ENCODE results near the gene UBD. TPM values are rescaled to one million over a fixed set of nuclear protein-coding genes. Genes with fewer than 3 reads are reported as not detected.

The UBD gene
- polyA plus RNA-seq (not detected in 3 replicates), polyA minus RNA-seq (not detected in 3 replicates)
- not detected for polyA plus RNA-seq (2011; ENCODE audit: low read depth)
- not detected in 2 replicates for polyA plus RNA-seq (2011; cell fraction: cytosol; rRNA removed)
- not detected in 2 replicates for polyA plus RNA-seq (2011; cell fraction: nucleus; rRNA removed)
- not detected in 2 replicates for polyA plus RNA-seq (2012; ENCODE audit: low replicate concordance)
- polyA minus RNA-seq (2011; cell fraction: cytosol; rRNA and poly(A)+ RNA removed): not detected
- polyA minus RNA-seq (2011; cell fraction: nucleus; rRNA and poly(A)+ RNA removed): not detected in 2 replicates

DNA sequence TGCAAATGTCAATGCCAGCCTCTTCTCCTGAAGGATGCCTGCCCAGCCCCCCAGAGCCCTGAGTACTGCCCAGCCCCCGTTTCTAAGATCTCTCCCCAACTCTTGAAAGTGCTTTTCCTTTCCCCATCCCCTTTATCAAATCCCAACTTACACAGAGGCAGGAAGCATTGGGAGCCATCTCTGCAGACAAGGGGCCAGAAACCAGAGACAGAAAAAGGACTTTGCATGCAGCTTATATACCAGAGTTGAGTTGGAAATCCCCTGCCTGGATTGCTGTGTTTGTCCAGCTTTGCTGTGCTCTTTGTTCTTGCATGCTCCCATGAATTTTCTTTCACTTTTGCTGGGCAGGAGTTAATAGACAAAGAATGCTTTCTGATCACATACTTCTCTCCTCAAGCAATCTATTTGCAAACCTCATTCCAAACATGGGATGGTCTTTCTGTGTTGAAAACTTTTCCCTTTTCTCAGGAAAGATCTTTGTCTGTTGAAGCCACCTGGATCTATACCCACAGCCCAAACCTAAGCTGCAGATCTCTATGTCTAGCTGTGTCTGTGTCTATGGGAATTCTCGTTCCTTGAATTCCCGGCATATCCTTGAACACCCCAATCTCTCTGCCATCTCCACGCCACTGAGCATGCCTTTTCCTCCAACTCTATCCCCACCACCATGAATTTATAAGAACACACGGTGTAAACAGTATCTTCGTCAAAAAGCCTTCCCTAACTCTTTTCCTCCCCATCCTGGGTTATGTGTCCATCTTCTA is at the start of gene UBD:
Gene UBD (minus strand): TSS at position 209 of the 764 bp plus-strand sequence. CDS start 31 bp downstream, at position 178.
- peaks cover 11% of the 10 kb centered on the region for H3K27me3 ChIP-seq (ENCODE audit: control insufficient read depth, extremely low read depth, insufficient read depth, low read length)
- H4K20me1 ChIP-seq (ENCODE audit: control insufficient read depth, extremely low read depth, insufficient read depth, low read length): no peaks in the 10 kb centered on the region
- H3K79me2 ChIP-seq (ENCODE audit: control insufficient read depth, insufficient read depth, low read length): no peaks in the 10 kb centered on the region
- no peak within 1 kb of the TSS for H3K27ac ChIP-seq (ENCODE audit: control insufficient read depth, insufficient read depth, low read length)
- DNase-seq (ENCODE audit: low read depth, low spot score) (no peak), FAIRE-seq (no peak)
- no peaks in the 10 kb centered on the region for H3K4me1 ChIP-seq (ENCODE audit: control insufficient read depth, extremely low read depth, insufficient read depth, low read length)
- no peak for TF ChIP-seq CTCF (optimal IDR thresholded peaks at IDR 0.05 in 1 of 3, IDR thresholded peaks at IDR 0.05 in 1 of 3, conservative IDR thresholded peaks at IDR 0.05 in 1 of 3; ENCODE audit: extremely low read depth in 1 of 3, insufficient read depth in 2 of 3, low read length in 3 of 3)
- no peak for TF ChIP-seq EZH2 (IDR thresholded peaks at IDR 0.05; ENCODE audit: low read length)
- H3K4me2 ChIP-seq (ENCODE audit: control insufficient read depth, extremely low read depth, insufficient read depth, low read depth, low read length): no peak within 1 kb of the TSS
- no peaks in the 10 kb centered on the region for H3K36me3 ChIP-seq (ENCODE audit: control insufficient read depth in 2 of 2, extremely low read depth in 1 of 2, insufficient read depth in 2 of 2, low read length in 2 of 2)
- H3K9me3 ChIP-seq (ENCODE audit: control insufficient read depth, low read depth, low read length): no peaks in the 10 kb centered on the region
- dilution Hi-C loops (cut with MboI; ENCODE audit: extremely low pct_ligation_motif_present, low sequenced_read_pairs): no loop called here
- H3K4me3 ChIP-seq (ENCODE audit: control insufficient read depth in 2 of 3, extremely low read depth in 1 of 3, insufficient read depth in 2 of 3, low read depth in 1 of 3, low read length in 3 of 3): no peak within 1 kb of the TSS
- H2AFZ ChIP-seq (ENCODE audit: control insufficient read depth, low read length): no peak within 1 kb of the TSS
- H3K9me1 ChIP-seq (ENCODE audit: control insufficient read depth, extremely low read depth, insufficient read depth, low read length): no peaks in the 10 kb centered on the region
- H3K9ac ChIP-seq (ENCODE audit: control insufficient read depth, extremely low read depth, insufficient read depth, low read length): no peak within 1 kb of the TSS

- TF ChIP-seq EZH2 (IDR thresholded peaks at IDR 0.05; ENCODE audit: low read length) (no peak), CTCF (optimal IDR thresholded peaks at IDR 0.05 in 1 of 3, IDR thresholded peaks at IDR 0.05 in 1 of 3, conservative IDR thresholded peaks at IDR 0.05 in 1 of 3; ENCODE audit: extremely low read depth in 1 of 3, insufficient read depth in 2 of 3, low read length in 3 of 3) (no peak)
- Histone ChIP-seq H3K27ac (ENCODE audit: control insufficient read depth, insufficient read depth, low read length) (no peak overlapping the region), H4K20me1 (ENCODE audit: control insufficient read depth, extremely low read depth, insufficient read depth, low read length) (no peaks in the 10 kb centered on the region), H3K36me3 (ENCODE audit: control insufficient read depth in 2 of 2, extremely low read depth in 1 of 2, insufficient read depth in 2 of 2, low read length in 2 of 2) (peaks cover 42 to 51% of the 10 kb centered on the region in 2 experiments), H3K9me3 (ENCODE audit: control insufficient read depth, low read depth, low read length) (no peaks in the 10 kb centered on the region), H3K9me1 (ENCODE audit: control insufficient read depth, extremely low read depth, insufficient read depth, low read length) (no peaks in the 10 kb centered on the region), H3K9ac (ENCODE audit: control insufficient read depth, extremely low read depth, insufficient read depth, low read length) (no peak overlapping the region), H3K27me3 (ENCODE audit: control insufficient read depth, extremely low read depth, insufficient read depth, low read length) (no peaks in the 10 kb centered on the region), H3K4me1 (ENCODE audit: control insufficient read depth, extremely low read depth, insufficient read depth, low read length) (no peaks in the 10 kb centered on the region), H3K4me2 (ENCODE audit: control insufficient read depth, extremely low read depth, insufficient read depth, low read depth, low read length) (no peak overlapping the region), H2AFZ (ENCODE audit: control insufficient read depth, low read length) (no peak overlapping the region), H3K4me3 (ENCODE audit: control insufficient read depth in 2 of 3, extremely low read depth in 1 of 3, insufficient read depth in 2 of 3, low read depth in 1 of 3, low read length in 3 of 3) (no peak overlapping the region), H3K79me2 (ENCODE audit: control insufficient read depth, insufficient read depth, low read length) (no peaks in the 10 kb centered on the region)
- FAIRE-seq (no peak), DNase-seq (ENCODE audit: low read depth, low spot score) (no peak)
- dilution Hi-C loops (cut with MboI; ENCODE audit: extremely low pct_ligation_motif_present, low sequenced_read_pairs): no loop called here
Observed at GRCh38 chr6:29608131-29608530, 48.6 kb upstream of the UBD start.

All from keratinocyte (primary cell).